Stimulated activated CD8-positive, alpha-beta memory T cell treated with anti-CD3 and anti-CD28 coated beads, Interleukin-7, amount 100 ng/mL, for 4 hours (primary cell): ENCODE results near the gene MAGIX.

Source experiments
- DNase-seq, 2 donors: peaks; one replicate each; pipeline ENCODE4 v3.0.0-alpha.2; 2020; ENCODE audit warnings: low read depth in 2 of 2

Gene MAGIX

DNA sequence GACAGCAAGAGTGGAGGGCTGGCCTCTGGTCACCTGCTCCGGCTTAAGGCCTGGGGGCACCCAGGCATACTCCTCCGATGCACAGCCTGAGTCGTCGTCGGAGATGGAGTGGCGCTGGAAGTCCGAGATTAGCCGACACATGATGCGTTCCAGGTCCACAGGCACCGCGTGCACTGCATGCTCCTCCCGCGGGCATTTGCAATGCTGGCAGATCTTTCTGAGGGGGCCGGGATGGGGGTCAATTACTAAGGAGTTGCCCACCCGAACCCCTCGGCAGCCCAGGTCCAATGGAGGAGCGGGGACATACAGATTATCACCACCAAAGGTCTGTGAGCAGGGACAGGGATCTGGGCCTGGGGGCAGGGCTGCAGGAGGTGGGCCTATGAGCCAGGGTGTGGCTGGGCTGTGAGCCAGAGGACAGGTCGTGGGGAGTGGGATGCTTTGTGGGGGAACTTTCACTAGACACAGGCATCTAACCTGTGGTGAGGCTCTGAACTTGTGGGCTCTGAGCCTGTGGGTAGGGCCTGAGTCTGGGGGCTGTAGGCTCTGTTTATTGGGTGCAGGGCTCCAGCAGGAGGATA, 21.2 kb downstream of the MAGIX start:
- no peak for DNase-seq

DNA sequence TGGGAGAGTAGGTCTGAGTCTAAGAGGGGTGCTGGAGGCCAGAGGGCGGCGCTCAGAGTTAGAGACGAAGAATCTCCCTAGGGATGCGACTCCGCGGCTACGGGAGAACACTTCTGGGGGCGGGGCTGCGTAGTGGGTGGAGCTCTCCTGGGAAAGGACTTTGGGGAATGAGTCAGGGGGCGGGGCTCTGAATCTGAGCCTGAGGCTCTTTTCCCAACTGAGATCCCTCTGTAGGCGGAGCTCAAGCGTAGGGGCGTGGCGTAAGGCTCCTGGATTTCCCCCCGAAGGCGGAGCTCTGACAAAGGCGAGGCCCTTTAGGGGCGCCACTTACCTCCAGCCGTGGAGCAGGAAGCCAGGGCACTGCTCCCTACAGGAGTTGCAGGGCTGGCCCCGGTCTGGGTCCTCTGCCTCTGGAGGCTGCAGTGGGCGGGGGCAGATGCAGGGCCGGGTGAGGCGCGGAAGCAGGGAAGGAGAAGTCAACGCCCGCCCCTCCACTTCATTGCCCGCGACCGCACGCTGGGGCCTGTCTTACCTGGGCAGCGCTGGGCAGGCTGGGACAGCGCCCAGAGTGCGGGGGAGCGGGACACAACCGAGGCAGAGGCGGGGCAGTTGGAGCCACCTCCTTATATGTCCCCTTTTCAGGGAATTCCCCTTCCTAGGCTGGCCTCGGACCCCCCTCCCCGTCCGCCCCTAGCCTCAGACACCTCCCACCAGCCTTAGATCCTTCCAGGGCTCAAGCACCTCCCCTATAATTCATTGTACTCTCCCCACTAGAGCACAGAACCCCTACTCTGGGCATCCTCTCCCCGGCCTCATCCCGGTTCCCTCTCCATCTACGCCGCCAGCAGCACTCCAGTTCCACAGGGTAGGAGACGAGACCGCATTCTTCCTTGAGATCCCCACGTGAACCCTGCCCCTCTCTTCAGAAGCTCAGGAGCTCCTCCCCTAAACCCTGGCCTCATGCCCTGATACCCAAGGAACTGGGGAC, 22.0 kb downstream of the MAGIX start:
- no peak for DNase-seq

DNA sequence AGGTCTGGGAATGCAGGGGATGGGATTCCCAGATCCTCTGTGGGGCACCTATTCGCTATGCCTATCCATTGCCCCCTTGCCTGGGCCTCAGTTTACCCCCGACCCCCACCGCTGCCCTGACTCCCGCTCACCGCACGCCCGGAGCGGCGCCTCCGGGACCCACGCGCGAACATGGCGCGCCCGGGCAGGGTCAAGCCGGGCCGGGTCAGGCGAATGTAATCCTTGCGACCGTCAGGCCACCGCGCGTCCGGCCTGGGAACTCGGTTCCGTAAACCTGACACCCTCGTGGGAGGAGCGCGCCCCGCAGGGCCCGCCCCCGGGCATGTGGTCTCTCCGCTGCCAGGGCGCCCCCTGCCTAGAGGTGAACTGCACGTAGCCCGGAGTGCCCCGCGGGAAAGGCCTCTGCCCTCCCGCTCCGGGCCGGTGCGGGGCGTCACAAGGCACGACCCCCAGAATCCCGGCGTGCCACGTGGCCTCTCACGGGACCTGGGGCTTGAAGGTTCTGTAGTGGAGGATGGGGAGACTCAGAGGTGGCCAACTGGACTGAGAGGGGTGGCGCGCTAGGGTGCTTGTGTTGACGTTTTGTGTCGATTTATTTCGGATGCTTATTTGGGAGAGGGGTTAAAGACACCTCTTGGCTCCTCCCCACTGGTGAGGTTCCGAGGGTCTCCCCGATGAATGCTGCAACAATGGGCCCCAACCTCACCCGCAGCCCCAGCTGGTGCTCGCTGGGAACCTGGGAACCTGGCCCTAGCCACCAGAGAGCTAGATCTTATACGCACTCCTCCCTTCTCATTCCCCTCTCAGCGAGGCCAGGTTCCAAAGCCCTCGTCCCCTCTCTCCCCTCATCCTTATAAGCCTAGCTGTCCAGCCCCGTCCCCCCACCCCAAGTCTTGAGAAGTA, 23.8 kb downstream of the MAGIX start, which contains the start of gene PRICKLE3:
Gene PRICKLE3, minus strand, starts transcription at position 249 of the 903 bp plus-strand sequence. Its CDS starts 76 bp downstream, at position 173.
- DNase-seq = peak; percentile 44 to 68

DNA sequence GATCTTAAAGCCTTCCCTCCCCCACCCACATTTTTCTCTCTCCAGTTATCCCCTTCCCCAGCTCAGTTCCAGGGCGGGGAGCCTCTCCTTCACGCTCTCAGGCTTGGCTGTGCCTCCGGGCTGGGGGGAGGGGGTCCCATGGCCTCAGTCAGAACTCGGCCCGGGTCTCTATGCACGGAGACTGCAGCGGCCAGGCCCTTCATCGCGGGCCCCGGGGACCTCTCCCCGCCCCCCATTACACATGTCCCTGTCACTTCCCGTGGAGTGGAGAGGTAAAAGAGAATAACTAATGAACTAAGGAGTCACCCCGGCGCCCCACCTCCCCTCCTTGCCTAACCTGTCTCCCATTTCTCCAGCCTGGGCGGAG, 24.5 kb downstream of the MAGIX start:
- DNase-seq = no peak

DNA sequence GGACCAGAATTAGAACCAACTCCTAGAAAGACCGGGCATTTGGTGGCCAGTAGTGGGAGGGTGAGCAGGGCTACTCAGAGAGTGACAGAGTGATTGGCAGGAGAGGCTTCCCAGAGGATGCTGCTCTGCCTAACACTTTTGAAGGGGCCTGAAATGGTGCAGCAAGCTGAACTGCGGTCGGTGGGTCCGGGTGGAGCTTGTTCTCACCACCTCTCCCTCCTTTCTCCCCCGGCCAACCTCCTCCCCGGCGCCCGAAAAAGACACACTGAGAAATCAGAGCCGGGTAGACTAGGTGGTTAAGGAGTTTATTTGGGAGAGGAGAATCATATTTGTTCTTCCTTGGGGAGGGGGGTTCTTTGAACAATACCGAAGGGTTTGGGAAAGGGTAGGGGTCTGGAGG, 25.0 kb downstream of the MAGIX start:
- no peak for DNase-seq

DNA sequence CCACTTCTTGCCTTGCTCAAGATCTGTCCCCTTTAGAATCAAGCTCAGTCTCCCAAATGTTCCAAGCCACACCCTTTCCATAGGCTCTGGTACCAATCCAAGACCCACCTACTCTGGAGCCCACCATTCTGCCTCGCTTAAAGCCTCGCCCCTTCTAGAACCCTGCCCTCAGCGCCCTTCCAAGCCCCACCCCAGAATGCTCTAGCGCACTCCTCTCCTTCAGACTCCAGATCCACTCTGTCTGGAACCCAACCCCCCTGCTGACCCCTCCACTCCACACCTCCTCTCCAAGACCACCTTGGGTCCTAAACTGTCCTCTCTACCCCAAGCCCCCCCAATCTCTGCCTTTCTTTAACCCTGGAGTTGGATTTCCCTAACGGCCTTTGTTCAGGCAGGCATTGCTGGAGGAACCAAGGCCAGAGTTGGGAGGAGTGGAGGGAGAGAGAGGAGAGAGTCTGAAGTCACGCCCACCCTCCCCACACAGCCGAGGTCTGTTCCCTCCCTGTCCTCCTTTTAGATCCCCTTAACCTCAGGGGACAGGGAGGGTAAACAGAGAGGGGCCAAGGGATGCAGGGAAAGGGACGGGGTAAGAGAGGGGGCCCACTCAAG, 26.0 kb downstream of the MAGIX start:
- no peak for DNase-seq

DNA sequence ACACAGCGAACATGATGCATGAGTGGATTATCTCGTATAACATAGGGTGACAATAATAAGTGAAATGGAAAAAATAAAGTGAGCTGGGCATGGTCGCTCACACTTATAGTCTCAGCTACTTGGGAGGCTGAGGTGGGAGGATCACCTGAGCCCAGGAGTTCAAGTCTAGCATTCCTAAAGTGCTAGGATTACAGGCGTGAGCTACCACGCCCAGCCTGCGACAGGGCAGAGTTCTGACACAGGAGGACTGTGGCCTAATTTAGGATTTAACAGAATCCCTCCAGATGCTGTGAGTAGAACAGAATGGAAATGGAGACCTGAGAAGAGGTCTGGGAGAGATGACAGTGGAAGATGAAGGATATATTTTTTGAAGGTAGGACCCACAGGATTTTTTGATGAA, 27.0 kb downstream of the MAGIX start:
- DNase-seq = no peak

DNA sequence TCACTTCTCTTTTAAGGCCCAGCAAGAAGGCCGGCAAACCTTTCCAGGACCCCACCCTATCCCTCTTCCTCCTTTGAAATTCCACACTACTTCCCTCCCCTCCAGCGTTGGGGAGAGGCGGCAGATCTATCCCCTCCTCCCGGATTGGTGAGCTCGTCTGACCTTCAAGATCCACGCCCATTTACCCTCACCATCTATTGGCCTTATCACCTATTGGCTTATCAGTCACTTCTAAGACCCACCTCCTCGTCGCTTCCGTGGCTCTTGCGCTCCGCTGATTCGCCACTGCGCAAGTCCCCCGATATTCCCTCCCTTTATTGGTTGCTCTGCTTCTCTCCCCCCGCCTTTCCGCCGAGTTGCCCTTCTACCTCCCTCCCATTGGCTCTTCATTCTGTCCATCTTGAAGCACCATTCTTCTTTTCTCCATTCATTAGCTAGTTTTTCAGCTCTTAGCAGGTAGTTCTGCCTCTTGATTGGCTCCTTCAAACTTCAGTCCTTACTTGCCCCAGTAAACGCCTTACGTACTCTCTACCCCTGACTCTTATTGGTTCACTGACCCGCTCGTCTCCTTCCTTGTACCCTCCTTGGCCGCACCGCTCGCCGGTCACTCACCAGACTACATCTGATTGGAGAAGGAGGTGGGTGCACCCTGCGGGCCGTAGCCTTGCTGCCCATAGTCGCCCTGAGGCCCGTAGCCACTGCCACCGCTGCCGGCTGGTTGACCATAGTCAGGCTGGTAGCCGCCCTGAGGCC, 28.4 kb downstream of the MAGIX start:
- DNase-seq = peak; percentile 78 to 81

DNA sequence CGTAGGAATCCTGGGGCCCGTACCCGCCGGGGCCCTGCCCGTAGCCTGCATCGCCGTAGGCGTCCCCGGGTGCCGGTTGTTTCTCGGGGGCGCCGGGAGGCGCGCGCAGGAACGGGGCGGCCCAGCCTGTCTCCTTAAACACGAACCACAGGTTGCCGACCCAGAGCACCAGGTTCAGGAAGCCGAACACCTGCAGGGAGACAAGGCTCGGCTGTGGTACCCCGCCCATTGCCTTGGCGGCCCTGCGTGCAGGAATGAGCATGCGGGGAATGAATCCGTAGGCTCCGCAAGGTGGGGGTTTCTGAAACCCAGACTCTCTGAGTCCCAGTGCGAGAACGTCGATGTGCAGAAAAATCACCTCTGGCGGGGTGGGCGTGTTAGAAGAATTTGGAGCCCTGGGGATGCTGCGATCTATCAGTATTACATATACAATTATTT, 29.0 kb downstream of the MAGIX start:
- DNase-seq = no peak

DNA sequence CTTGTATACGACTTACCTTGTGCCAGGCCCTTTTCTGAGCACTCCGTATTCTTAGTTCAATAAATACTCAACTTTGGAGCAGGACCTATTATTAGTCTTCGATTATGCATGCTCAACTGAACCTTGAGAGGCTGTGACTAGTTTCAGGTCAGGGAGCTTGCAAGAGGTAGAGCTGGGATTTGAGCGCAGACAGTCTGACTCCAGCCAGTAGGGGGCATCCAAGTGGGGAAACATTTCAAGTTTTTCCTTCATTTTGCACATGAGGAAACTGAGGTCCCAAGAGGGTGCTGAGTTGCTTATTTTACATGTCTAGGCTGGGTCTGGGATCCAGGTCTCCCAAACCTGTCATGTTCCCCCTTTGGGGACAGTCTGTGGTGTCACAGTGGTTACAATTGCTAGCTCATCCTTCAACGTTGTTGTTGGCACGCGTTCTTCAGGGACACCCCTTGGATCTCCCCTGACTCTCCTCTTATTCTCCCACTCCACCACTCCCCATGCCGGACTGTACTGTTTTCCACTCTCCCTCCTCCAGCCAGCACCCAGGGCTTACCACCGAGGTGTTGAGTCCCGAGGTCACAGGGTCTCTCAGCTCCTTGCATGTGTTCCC, 30.3 kb downstream of the MAGIX start:
- no peak for DNase-seq

DNA sequence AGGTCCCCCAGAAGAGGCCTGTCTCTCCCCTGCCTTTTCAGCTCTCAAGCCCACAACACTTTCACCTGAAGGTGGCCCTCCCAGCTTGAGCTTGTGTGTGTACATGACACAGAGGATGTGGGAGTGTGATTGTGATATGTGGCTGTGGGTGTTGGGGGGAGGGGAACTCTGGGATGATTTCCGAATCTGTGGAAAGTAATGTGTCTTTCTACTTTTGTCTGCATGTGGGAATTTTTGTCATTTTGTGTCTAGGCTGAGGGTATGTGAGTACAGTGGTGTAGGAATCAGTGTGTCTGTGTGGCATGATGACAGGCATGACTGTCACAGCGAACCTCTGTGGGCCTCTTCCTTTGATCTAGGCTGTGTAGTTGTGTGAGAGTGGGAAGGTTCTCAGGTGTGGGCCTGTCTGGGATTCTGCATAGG, 31.0 kb downstream of the MAGIX start:
- no peak for DNase-seq

DNA sequence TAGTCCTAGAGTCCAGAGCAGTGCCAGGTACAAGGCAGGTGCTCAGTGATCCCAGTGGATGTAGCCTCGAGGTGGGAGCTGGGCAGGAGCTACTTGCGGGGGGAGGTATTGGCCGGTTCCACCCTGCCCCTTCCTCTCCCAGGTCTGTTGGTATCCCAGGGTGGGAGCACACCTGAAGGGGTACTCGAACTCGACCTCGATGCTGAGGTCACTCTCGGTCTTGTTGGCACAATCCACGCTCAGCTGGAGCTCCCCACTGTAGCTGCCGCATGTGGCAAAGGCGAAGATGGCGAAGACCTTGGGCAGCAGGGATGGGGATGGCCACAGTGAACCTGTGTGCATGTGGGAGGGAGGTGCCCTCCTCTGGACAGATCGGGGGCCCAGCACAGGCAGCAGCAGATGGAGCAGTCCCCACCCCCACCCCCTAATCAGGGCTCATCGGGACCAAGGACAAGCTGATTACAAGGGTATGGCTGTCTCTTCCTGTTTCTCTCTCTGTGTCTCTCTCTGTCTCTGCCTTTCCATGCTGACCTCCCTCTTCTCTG, 35.1 kb downstream of the MAGIX start:
- DNase-seq = no peak

DNA sequence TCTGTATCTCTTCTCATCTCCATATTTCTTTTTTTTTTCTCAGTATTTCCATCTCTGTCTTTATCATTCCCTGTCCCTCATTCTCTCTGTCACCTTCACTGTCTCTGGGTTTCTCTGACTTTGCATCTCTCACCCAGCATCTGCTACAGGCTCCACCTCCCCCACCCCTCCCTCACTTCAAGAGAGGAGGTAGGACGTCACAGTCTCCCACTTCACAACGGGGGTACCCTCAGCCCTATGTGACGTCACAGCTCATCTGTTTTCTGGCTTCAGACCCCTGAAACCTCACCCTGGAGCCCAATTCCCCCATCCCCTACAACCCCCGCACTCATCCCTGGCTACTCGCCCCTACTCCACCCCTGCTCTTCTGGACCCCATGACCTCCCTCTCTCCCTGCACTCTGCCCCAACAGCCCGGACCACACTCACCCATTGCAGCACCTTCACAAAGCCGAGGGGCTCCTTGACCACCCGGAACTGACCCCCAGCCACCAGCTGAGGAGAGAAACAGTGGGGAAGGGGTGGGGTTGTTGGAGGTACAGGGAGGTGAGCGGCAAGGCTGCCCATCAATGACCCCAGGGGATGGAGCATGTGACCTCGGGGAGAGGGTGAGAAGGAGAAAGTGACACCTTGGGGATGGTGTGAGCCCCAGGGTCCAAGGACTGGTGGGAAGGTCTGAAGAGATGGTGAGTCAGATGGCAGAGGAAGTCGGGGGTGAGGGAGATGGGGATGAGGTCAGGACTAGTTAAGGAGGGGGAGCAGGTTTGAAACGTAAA, 36.2 kb downstream of the MAGIX start:
- DNase-seq = no peak

DNA sequence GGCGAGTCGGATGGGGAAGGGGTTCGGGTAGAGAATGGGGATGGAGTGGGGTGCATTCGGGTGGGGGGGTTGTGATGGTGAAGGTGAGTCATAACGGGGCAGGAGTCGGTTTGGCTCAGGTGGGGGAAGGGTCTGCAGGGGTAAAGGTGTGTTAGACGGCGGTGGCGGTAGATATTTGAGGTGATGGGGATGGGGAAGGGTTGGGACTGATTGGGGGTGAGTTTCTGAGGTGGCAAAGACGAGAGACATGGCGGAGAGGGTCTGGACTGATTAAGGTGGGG, 36.7 kb downstream of the MAGIX start:
- no peak for DNase-seq

DNA sequence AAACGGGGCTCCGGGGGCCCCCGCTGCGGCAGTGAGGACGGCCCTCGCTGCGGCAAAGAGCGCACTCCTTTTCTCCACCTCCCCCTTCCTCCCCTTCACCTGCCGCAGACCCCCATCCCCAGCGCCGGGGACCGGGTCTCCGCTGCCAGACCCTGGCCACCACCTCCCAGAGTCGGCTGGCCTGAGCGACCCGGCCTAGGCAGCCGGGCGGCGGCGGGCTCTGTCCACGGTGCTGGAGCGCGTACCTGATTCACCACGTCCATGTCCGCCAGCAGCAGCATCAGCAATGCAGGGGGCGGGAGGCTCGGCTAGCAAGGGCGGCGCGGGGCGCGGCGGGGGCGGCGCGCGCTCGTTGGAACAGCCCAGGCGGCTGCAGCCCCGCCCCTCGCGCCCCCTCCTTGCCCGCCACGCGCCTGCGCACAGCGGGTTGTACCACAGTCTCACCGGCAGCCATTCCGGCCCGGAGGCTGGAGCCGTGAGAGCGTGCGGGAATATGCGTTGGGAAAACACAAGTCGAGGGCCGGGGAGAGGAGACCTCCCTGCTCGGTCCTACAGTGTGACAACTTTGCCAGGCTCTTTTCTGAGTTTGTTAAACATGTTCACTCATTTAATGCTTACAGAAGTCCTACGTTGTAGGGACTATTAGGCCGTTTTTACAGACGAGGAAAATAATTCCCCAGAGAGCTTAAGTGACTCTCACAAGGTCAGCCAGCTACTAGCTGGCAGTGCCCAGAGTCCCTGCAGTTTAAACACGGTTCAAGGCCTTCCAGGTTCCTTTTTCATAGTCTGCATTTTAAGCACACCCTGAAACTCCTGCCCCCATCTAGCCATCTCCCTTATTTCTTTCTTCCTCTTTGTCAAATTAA, 37.6 kb downstream of the MAGIX start, which contains the start of gene SYP:
Gene SYP, minus strand, starts transcription at position 288 of the 866 bp plus-strand sequence. Its CDS starts 7 bp downstream, at position 281.
- peak; percentile 77 to 83 for DNase-seq

DNA sequence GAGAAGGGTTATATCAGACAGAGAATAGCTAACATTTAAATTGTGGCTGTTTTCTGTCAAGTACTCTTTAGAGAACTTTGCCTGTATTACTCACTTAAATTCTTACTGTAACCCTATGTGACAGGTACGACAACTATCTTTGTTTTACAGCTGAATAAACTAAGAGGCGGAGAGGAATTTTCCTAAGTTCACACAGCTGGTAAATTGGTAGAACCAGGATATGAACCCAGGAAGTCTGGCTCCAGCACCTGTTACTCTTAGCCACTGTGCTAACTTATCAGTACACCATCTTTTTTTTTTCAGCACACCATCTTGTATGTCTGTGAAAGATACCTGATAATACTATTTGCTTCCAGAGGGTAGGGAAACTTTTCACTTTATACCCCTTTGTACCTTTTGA, 39.5 kb downstream of the MAGIX start:
- DNase-seq = no peak

DNA sequence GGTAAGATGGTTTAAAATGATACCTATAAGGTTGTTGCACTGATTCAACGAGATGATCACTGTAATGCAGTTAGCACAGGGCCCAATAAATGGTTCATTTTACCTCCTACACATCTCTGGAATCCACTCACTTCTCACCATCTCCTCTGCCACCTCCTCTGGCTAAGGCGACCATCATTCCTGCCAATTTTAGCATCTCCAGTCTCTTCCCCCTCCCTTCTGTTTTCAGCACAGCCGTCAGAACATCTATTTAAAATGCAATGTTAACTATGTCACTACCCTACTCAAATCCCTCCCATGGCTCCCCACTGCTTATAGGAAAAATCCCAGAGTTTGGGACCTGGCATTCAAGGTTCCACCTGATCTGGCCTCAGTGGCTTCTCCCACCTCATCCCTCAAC, 41.0 kb downstream of the MAGIX start:
- DNase-seq = no peak

DNA sequence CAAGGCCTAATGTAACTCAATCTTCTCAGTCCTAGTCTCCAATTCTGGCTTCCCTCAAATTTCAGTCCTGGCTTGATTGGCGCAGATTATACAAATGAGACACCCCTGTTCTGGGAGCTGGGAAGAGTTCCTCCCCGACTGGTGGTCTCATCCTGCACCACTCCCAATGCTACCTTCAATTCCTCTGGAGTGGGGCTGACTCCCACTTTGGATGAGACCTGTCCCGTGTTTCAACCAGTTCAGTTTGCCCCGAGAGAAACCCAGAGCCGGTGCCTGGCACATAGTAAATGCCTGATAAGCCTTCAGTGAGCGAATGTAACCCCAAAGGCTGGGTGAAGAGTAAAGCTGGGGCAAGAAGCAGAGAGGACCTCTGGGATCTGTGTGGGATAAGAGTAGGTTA, 41.5 kb downstream of the MAGIX start:
- no peak for DNase-seq
